DOHH2 (cell line): ENCODE results near the gene PGAP3.

Experiments
- CTCF ChIP-seq: fragments of 200-600 bp; sonication (generic); IDR thresholded peaks from one replicate; pipeline ENCODE4 v1.5.1; 2014; ENCODE audit warnings: antibody characterized with exemption, mild to moderate bottlenecking, low read depth, low read length; ENCODE audit not compliant: poor library complexity, severe bottlenecking
- EZH2phosphoT487 ChIP-seq: fragments of 200-600 bp; sonication (generic); IDR thresholded peaks from 2 replicates; pipeline ENCODE4 v1.6.1; 2017; ENCODE audit warnings: borderline replicate concordance, mild to moderate bottlenecking, antibody characterized with exemption, low read length, moderate library complexity, mixed read lengths

GRCh38 chr17:39660011-39660360, 27.9 kb downstream of the PGAP3 start:
- TF ChIP-seq CTCF (no peak), EZH2phosphoT487 (no peak)
